B cell (primary cell): ENCODE measurements around the gene CEP112. TPM values are rescaled to one million over a fixed set of nuclear protein-coding genes. Genes with fewer than 3 reads are reported as not detected.

Experiments used
- ATAC-seq: fragments of 200-7000 bp; cut with Tn5 transposase; one replicate; pipeline ENCODE4 v1.10.0; 2021; ENCODE audit warnings: low read depth, mild to moderate bottlenecking, moderate number of reproducible peaks, moderate library complexity
- CTCF ChIA-PET: fragments of 350-600 bp; sonication (Branson Sonifier 250); formaldehyde crosslinking; loops from one replicate; lab custom pipeline; 2021; ENCODE audit warnings: antibody characterized with exemption, inconsistent platforms; lab: Charles Lee
- POLR2A ChIA-PET: fragments of 350-600 bp; sonication (Branson Sonifier 250); formaldehyde crosslinking; loops from one replicate; lab custom pipeline; 2021; ENCODE audit warnings: antibody characterized with exemption; lab: Charles Lee
- DNase-seq: peaks from one replicate; pipeline ENCODE4 v3.0.0; 2013
- H2AFZ ChIP-seq: 2 replicates; pipeline ENCODE4 v1.6.1; 2012; ENCODE audit warnings: mild to moderate bottlenecking, low read depth, low read length; ENCODE audit not compliant: insufficient read depth, poor library complexity, severe bottlenecking
- H3K27ac ChIP-seq, 2 donors: 1 replicate in 1 of 2; 2 replicates in 1 of 2; pipeline ENCODE4 v1.5.1; 2012 to 2013; ENCODE audit warnings: low read length in 2 of 2, mild to moderate bottlenecking in 2 of 2, moderate library complexity in 1 of 2
- H3K27me3 ChIP-seq, 4 experiments: fragments of 200-600 bp in 1 of 4; sonication (generic) in 1 of 4; replicated peaks in 1 of 4; 1 replicate in 2 of 4; 2 replicates in 2 of 4; pipeline versions ENCODE4 v1.6.1 to v1.7.0; 2013 to 2016; ENCODE audit warnings: low read length in 3 of 4, mild to moderate bottlenecking in 2 of 4, mixed read lengths in 1 of 4, moderate library complexity in 1 of 4; ENCODE audit not compliant: insufficient read depth in 4 of 4, control insufficient read depth in 3 of 4; ENCODE audit errors: control extremely low read depth in 1 of 4
- H3K36me3 ChIP-seq, 2 experiments: replicated peaks in 1 of 2; 1 replicate in 1 of 2; 2 replicates in 1 of 2; pipeline versions ENCODE4 v1.6.1 to v1.7.1; 2013; ENCODE audit warnings: low read length in 1 of 2; ENCODE audit not compliant: insufficient read depth in 2 of 2, control insufficient read depth in 1 of 2; ENCODE audit errors: control extremely low read depth in 1 of 2, extremely low read depth in 1 of 2
- H3K4me1 ChIP-seq, 2 donors: fragments of 200-600 bp in 1 of 2; sonication (generic) in 1 of 2; 1 replicate in 1 of 2; 2 replicates in 1 of 2; pipeline versions ENCODE4 v1.5.1 to v1.6.1; 2013 to 2017; ENCODE audit warnings: low read length in 2 of 2; ENCODE audit not compliant: control insufficient read depth in 2 of 2, insufficient read depth in 2 of 2
- H3K4me2 ChIP-seq: replicated peaks from 2 replicates; pipeline ENCODE3; 2012; ENCODE audit warnings: mild to moderate bottlenecking, low read depth, low read length; ENCODE audit not compliant: poor library complexity, severe bottlenecking
- H3K4me3 ChIP-seq, 5 experiments: fragments of 200-600 bp in 1 of 5; sonication (generic) in 1 of 5; 1 replicate in 3 of 5; 2 replicates in 2 of 5; pipeline versions ENCODE4 v1.5.1 to v1.7.0; 2011 to 2016; ENCODE audit warnings: low read length in 4 of 5, mild to moderate bottlenecking in 4 of 5, low read depth in 2 of 5, control low read depth in 1 of 5, moderate library complexity in 1 of 5; ENCODE audit not compliant: insufficient read depth in 1 of 5; ENCODE audit errors: control extremely low read depth in 1 of 5, extremely low read depth in 1 of 5
- H3K79me2 ChIP-seq: fragments of 200-600 bp; sonication (generic); one replicate; pipeline ENCODE4 v1.6.0; 2016; ENCODE audit warnings: low read length; ENCODE audit not compliant: control insufficient read depth, insufficient read depth
- H3K9ac ChIP-seq: fragments of 200-600 bp; sonication (generic); 2 replicates; pipeline ENCODE4 v1.6.1; 2017; ENCODE audit warnings: mild to moderate bottlenecking, low read length, moderate library complexity
- H3K9me3 ChIP-seq, 3 donors: one replicate each; pipeline versions ENCODE4 v1.6.1 to v1.7.1; 2013; ENCODE audit warnings: low read length in 2 of 3; ENCODE audit not compliant: control insufficient read depth in 2 of 3, insufficient read depth in 1 of 3; ENCODE audit errors: control extremely low read depth in 1 of 3
- H4K20me1 ChIP-seq: 2 replicates; pipeline ENCODE4 v1.6.0; 2012; ENCODE audit warnings: mild to moderate bottlenecking, low read length; ENCODE audit not compliant: insufficient read depth, control insufficient read depth, poor library complexity, severe bottlenecking
- H3K27ac Mint-ChIP-seq: one replicate; pipeline ENCODE4 v1.8.0; 2021; ENCODE audit warnings: mixed read lengths
- H3K27me3 Mint-ChIP-seq: one replicate; pipeline ENCODE4 v1.8.0; 2021; ENCODE audit warnings: mixed read lengths
- H3K4me1 Mint-ChIP-seq: one replicate; pipeline ENCODE4 v1.8.0; 2021; ENCODE audit warnings: mixed read lengths
- H3K4me3 Mint-ChIP-seq: one replicate; pipeline ENCODE4 v1.8.0; 2021; ENCODE audit warnings: mixed read lengths
- H3K9me3 Mint-ChIP-seq: one replicate; pipeline ENCODE4 v1.8.0; 2022; ENCODE audit warnings: mixed read lengths; ENCODE audit not compliant: insufficient read depth
- EZH2 ChIP-seq: IDR thresholded peaks from 2 replicates; pipeline ENCODE4 v1.6.1; 2012; ENCODE audit warnings: borderline replicate concordance, low read depth, mild to moderate bottlenecking, moderate library complexity, low read length; ENCODE audit not compliant: insufficient read depth, poor library complexity, severe bottlenecking
- WGBS: methylation state at CpG from one replicate; pipeline ENCODE4 v1.1.5; 2013; ENCODE audit warnings: missing lambda C conversion rate; ENCODE audit not compliant: insufficient coverage; 5-methylcytosine and 5-hydroxymethylcytosine counted together
- intact Hi-C: fragments of 100-400 bp; cut with micrococcal nuclease; formaldehyde crosslinking; loops from one replicate; pipeline ENCODE4 v1.10.0; 2022
- polyA plus RNA-seq: library from polyadenylated mRNA; depleted of rRNA; stranded (reverse); fragments of >200 nt; gene quantifications from 2 replicates; pipeline ENCODE4 v1.2.3, GENCODE V29; 2012
- total RNA-seq, 2 donors: library from RNA; stranded (reverse); fragments of 120-200 nt in 1 of 2; gene quantifications; 1 replicate in 1 of 2; 2 replicates in 1 of 2; pipeline versions ENCODE4 v1.2.3 to v1.2.4, GENCODE V29; 2013 to 2022
- TF ChIP-seq, protein P1 (sequence below): fragments of 200-600 bp; IDR thresholded peaks from one replicate; pipeline ENCODE4 v1.8.0; 2022; ENCODE audit warnings: antibody characterized with exemption, mild to moderate bottlenecking

Gene CEP112
- total and polyA plus RNA-seq, 2 donors (not counting 1 experiment from before 2014, with no cell fraction given) = 0.57 to 4.6 TPM

DNA sequence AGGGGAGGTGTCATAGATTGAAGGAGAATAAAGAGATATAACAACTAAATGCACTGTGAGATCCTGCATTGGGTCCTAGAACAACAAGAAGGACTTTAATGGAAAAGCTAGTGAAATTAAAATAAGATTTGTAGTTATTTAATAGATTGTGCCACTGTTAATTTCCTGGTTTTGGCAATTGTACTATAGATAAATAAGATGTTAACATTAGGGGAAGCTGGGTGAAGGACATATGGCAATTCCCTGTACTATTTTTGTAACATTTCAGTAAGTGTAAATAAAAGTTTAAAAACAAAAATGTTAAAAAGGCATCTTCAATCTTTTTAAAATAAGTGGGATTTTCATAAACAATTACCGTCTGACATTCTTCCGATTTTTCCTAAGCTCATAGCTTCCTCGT lies 372.1 kb downstream of the CEP112 start:
- no peaks in the 10 kb centered on the region for H3K27me3 ChIP-seq
- TF ChIP-seq, protein P1, sequence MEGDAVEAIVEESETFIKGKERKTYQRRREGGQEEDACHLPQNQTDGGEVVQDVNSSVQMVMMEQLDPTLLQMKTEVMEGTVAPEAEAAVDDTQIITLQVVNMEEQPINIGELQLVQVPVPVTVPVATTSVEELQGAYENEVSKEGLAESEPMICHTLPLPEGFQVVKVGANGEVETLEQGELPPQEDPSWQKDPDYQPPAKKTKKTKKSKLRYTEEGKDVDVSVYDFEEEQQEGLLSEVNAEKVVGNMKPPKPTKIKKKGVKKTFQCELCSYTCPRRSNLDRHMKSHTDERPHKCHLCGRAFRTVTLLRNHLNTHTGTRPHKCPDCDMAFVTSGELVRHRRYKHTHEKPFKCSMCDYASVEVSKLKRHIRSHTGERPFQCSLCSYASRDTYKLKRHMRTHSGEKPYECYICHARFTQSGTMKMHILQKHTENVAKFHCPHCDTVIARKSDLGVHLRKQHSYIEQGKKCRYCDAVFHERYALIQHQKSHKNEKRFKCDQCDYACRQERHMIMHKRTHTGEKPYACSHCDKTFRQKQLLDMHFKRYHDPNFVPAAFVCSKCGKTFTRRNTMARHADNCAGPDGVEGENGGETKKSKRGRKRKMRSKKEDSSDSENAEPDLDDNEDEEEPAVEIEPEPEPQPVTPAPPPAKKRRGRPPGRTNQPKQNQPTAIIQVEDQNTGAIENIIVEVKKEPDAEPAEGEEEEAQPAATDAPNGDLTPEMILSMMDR = no peak
- TF ChIP-seq EZH2 = no peak
- DNase-seq (no peak), ATAC-seq (no peak)
- no peaks in the 10 kb centered on the region for H3K4me1 Mint-ChIP-seq
- H3K27ac Mint-ChIP-seq = no peak overlapping the region
- H2AFZ ChIP-seq = no peak overlapping the region
- intact Hi-C loops = no loop called here
- H3K9me3 Mint-ChIP-seq = no peaks in the 10 kb centered on the region
- H3K9ac ChIP-seq = no peak overlapping the region
- H3K4me2 ChIP-seq = no peak overlapping the region
- ChIA-PET POLR2A (no interaction called here), CTCF (no interaction called here)
- H3K36me3 ChIP-seq = no peaks in the 10 kb centered on the region
- no peaks in the 10 kb centered on the region for H3K4me1 ChIP-seq
- no peaks in the 10 kb centered on the region for H3K79me2 ChIP-seq
- no peak overlapping the region for H3K4me3 ChIP-seq
- H3K27ac ChIP-seq = no peak overlapping the region
- H4K20me1 ChIP-seq = no peaks in the 10 kb centered on the region
- H3K27me3 Mint-ChIP-seq = no peaks in the 10 kb centered on the region
- 42% methylated on average over 2 of the region's 3 CpGs for WGBS
- H3K9me3 ChIP-seq = peaks cover 0 to 1% (median 0%) of the 10 kb centered on the region in 3 donors
- no peak overlapping the region for H3K4me3 Mint-ChIP-seq

DNA sequence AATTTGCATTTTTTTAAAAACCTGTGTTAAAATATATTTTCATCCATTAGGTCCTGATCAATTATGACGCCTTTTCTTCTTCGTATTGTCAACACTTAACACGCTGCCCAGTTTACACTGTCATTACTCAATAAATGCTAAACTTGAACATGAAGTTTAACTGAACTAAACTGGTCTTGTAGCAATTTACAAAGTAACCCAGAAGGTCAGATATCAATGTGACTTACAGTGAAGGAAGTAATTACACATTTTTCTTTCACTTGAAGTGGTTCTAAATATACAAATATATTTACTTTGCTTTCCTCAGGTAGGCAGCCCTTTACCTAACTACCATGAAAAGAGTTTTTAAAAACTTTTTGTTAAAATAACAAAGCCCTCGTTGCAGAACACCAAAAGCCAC lies 374.0 kb downstream of the CEP112 start:
- H4K20me1 ChIP-seq = no peaks in the 10 kb centered on the region
- ATAC-seq = no peak
- H3K9me3 Mint-ChIP-seq = no peaks in the 10 kb centered on the region
- WGBS = no CpG with 5 or more reads among the region's 4 CpGs
- peaks cover 0 to 1% (median 0%) of the 10 kb centered on the region in 3 donors for H3K9me3 ChIP-seq
- no peaks in the 10 kb centered on the region for H3K27me3 Mint-ChIP-seq
- H3K36me3 ChIP-seq = no peaks in the 10 kb centered on the region
- no peak overlapping the region for H3K9ac ChIP-seq
- H3K4me1 ChIP-seq = no peaks in the 10 kb centered on the region
- H3K27me3 ChIP-seq = no peaks in the 10 kb centered on the region
- TF ChIP-seq EZH2 = no peak
- TF ChIP-seq, protein P1 = no peak
- H3K27ac Mint-ChIP-seq = no peak overlapping the region
- H3K79me2 ChIP-seq = no peaks in the 10 kb centered on the region
- no peak overlapping the region for H3K4me3 Mint-ChIP-seq
- no peak overlapping the region for H3K4me3 ChIP-seq
- no peak overlapping the region for H3K27ac ChIP-seq
- no peak overlapping the region for H3K4me2 ChIP-seq
- H3K4me1 Mint-ChIP-seq = no peaks in the 10 kb centered on the region
- ChIA-PET POLR2A (no interaction called here), CTCF (no interaction called here)
- intact Hi-C loops = no loop called here
- H2AFZ ChIP-seq = no peak overlapping the region
- no peak for DNase-seq
